ENCODE measurements around the gene PLCL2. TPM values are rescaled to one million over a fixed set of nuclear protein-coding genes. Genes with fewer than 3 reads are reported as not detected.

PLCL2 gene
- total RNA-seq = 10.8 and 11.3 TPM in 2 replicates
- long read RNA-seq, partial matches to known transcripts = 3 of 5 reads
- long read RNA-seq, other reads (novel, unspliced or antisense) = 2 of 5 reads

GRCh38 chr3:16884748-16885592 is at the start of gene PLCL2:
PLCL2 (plus strand) TSS chr3:16884955; CDS start chr3:16885040, 85 bp downstream.
- DNase-seq (ENCODE audit: low spot score, unreplicated experiment) = peak; percentile 31
- H3K9me3 Mint-ChIP-seq (ENCODE audit: low read depth) = no peaks in the 10 kb centered on the region
- peaks cover 29% of the 10 kb centered on the region for H3K4me1 Mint-ChIP-seq (ENCODE audit: low read depth)
- H3K27ac Mint-ChIP-seq = peak within 1 kb of the TSS; percentile 86
- H3K36me3 Mint-ChIP-seq (ENCODE audit: insufficient read depth) = no peaks in the 10 kb centered on the region
- peak within 1 kb of the TSS; percentile 92 for H3K4me3 Mint-ChIP-seq (ENCODE audit: low read depth)
- no peak for TF ChIP-seq CTCF (IDR thresholded peaks at IDR 0.05; ENCODE audit: unreplicated experiment)
- peaks cover 22% of the 10 kb centered on the region for H3K27me3 Mint-ChIP-seq

GRCh38 chr3:16836505-16837237 is 48.1 kb upstream of the PLCL2 start:
- no peaks in the 10 kb centered on the region for H3K27me3 Mint-ChIP-seq
- no peak overlapping the region for H3K4me3 Mint-ChIP-seq (ENCODE audit: low read depth)
- no peak for TF ChIP-seq CTCF (IDR thresholded peaks at IDR 0.05; ENCODE audit: unreplicated experiment)
- DNase-seq (ENCODE audit: low spot score, unreplicated experiment) = no peak
- H3K4me1 Mint-ChIP-seq (ENCODE audit: low read depth) = peaks cover 1% of the 10 kb centered on the region
- H3K36me3 Mint-ChIP-seq (ENCODE audit: insufficient read depth) = no peaks in the 10 kb centered on the region
- H3K27ac Mint-ChIP-seq = no peak overlapping the region
- no peaks in the 10 kb centered on the region for H3K9me3 Mint-ChIP-seq (ENCODE audit: low read depth)

GRCh38 chr3:16837602-16838001 is 47.2 kb upstream of the PLCL2 start:
- Mint-ChIP-seq H3K4me3 (ENCODE audit: low read depth) (no peak overlapping the region), H3K9me3 (ENCODE audit: low read depth) (no peaks in the 10 kb centered on the region), H3K27ac (no peak overlapping the region), H3K4me1 (ENCODE audit: low read depth) (peaks cover 3% of the 10 kb centered on the region), H3K27me3 (no peaks in the 10 kb centered on the region), H3K36me3 (ENCODE audit: insufficient read depth) (no peaks in the 10 kb centered on the region)
- DNase-seq (ENCODE audit: low spot score, unreplicated experiment) = no peak
- TF ChIP-seq CTCF (IDR thresholded peaks at IDR 0.05; ENCODE audit: unreplicated experiment) = no peak

- Mint-ChIP-seq H3K36me3 (ENCODE audit: insufficient read depth) (no peaks in the 10 kb centered on the region), H3K9me3 (ENCODE audit: low read depth) (no peaks in the 10 kb centered on the region), H3K27ac (no peak overlapping the region), H3K27me3 (no peaks in the 10 kb centered on the region), H3K4me3 (ENCODE audit: low read depth) (no peak overlapping the region), H3K4me1 (ENCODE audit: low read depth) (peaks cover 5% of the 10 kb centered on the region)
- DNase-seq (ENCODE audit: low spot score, unreplicated experiment) = no peak
- no peak for TF ChIP-seq CTCF (IDR thresholded peaks at IDR 0.05; ENCODE audit: unreplicated experiment)
Measured at GRCh38 chr3:16838561-16838960, 46.2 kb upstream of the PLCL2 start.

GRCh38 chr3:16839271-16840100 is 45.3 kb upstream of the PLCL2 start:
- DNase-seq (ENCODE audit: low spot score, unreplicated experiment) = no peak
- Mint-ChIP-seq H3K4me3 (ENCODE audit: low read depth) (no peak overlapping the region), H3K36me3 (ENCODE audit: insufficient read depth) (no peaks in the 10 kb centered on the region)

More at GRCh38 chr3:16839271-16840100, 45.3 kb upstream of the PLCL2 start:
- Mint-ChIP-seq H3K27ac (no peak overlapping the region), H3K4me1 (ENCODE audit: low read depth) (peaks cover 10% of the 10 kb centered on the region), H3K9me3 (ENCODE audit: low read depth) (no peaks in the 10 kb centered on the region), H3K27me3 (no peaks in the 10 kb centered on the region)
- TF ChIP-seq CTCF (IDR thresholded peaks at IDR 0.05; ENCODE audit: unreplicated experiment) = no peak
